ENCODE results near the gene GIN1. TPM values are rescaled to one million over a fixed set of nuclear protein-coding genes. Genes with fewer than 3 reads are reported as not detected.
A peak's percentile ranks its signal among the peaks of the same experiment; 100 is the strongest.

Gene GIN1
- total and polyA plus RNA-seq, 9 of the 15 experiments (the other 6 are each of a cell fraction or from before 2014, with no cell fraction given): 2.4 to 9.8 (median 7.8) TPM

GRCh38 chr5:103057208-103058130, 62.5 kb downstream of the GIN1 start (continued):
- TF ChIP-seq PCBP2 (IDR thresholded peaks at IDR 0.05; ENCODE audit: low read depth, low read length, poor library complexity, severe bottlenecking): no peak
- TF ChIP-seq KAT8 (IDR thresholded peaks at IDR 0.05; ENCODE audit: low read depth): no peak
- TF ChIP-seq, protein P1, sequence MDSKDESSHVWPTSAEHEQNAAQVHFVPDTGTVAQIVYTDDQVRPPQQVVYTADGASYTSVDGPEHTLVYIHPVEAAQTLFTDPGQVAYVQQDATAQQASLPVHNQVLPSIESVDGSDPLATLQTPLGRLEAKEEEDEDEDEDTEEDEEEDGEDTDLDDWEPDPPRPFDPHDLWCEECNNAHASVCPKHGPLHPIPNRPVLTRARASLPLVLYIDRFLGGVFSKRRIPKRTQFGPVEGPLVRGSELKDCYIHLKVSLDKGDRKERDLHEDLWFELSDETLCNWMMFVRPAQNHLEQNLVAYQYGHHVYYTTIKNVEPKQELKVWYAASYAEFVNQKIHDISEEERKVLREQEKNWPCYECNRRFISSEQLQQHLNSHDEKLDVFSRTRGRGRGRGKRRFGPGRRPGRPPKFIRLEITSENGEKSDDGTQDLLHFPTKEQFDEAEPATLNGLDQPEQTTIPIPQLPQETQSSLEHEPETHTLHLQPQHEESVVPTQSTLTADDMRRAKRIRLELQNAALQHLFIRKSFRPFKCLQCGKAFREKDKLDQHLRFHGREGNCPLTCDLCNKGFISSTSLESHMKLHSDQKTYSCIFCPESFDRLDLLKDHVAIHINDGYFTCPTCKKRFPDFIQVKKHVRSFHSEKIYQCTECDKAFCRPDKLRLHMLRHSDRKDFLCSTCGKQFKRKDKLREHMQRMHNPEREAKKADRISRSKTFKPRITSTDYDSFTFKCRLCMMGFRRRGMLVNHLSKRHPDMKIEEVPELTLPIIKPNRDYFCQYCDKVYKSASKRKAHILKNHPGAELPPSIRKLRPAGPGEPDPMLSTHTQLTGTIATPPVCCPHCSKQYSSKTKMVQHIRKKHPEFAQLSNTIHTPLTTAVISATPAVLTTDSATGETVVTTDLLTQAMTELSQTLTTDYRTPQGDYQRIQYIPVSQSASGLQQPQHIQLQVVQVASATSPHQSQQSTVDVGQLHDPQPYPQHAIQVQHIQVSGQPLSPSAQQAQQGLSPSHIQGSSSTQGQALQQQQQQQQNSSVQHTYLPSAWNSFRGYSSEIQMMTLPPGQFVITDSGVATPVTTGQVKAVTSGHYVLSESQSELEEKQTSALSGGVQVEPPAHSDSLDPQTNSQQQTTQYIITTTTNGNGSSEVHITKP (IDR thresholded peaks at IDR 0.05; ENCODE audit: partially characterized antibody): no peak
- TF ChIP-seq HNRNPK (IDR thresholded peaks at IDR 0.05; ENCODE audit: low read depth, low read length, poor library complexity, severe bottlenecking): no peak
- TF ChIP-seq POLR2AphosphoS2 (IDR thresholded peaks at IDR 0.05; ENCODE audit: low read length): no peak
- TF ChIP-seq HMGN3 (IDR thresholded peaks at IDR 0.05; ENCODE audit: borderline replicate concordance, extremely low read depth, insufficient read length, low read depth, low read length): no peak
- TF ChIP-seq ZC3H4 (CRISPR knock-in tag; IDR thresholded peaks at IDR 0.05; ENCODE audit: borderline replicate concordance): no peak
- TF ChIP-seq CEBPZ (IDR thresholded peaks at IDR 0.05; ENCODE audit: borderline replicate concordance, low read depth, low read length): no peak
- no peak; the same call in 1 of the 2 replicates for TF ChIP-seq ZFPM2 (CRISPR knock-in tag; IDR thresholded peaks at IDR 0.05)
- TF ChIP-seq, protein P2, sequence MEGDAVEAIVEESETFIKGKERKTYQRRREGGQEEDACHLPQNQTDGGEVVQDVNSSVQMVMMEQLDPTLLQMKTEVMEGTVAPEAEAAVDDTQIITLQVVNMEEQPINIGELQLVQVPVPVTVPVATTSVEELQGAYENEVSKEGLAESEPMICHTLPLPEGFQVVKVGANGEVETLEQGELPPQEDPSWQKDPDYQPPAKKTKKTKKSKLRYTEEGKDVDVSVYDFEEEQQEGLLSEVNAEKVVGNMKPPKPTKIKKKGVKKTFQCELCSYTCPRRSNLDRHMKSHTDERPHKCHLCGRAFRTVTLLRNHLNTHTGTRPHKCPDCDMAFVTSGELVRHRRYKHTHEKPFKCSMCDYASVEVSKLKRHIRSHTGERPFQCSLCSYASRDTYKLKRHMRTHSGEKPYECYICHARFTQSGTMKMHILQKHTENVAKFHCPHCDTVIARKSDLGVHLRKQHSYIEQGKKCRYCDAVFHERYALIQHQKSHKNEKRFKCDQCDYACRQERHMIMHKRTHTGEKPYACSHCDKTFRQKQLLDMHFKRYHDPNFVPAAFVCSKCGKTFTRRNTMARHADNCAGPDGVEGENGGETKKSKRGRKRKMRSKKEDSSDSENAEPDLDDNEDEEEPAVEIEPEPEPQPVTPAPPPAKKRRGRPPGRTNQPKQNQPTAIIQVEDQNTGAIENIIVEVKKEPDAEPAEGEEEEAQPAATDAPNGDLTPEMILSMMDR (IDR thresholded peaks at IDR 0.05 in 2 of 3, conservative IDR thresholded peaks at IDR 0.05 in 1 of 3; ENCODE audit: insufficient read depth in 2 of 3, low read depth in 1 of 3, low read length in 3 of 3): no peak
- TF ChIP-seq PCBP1 (IDR thresholded peaks at IDR 0.05; ENCODE audit: low read depth, low read length, poor library complexity, severe bottlenecking): no peak
- peak; percentile 40; the same call in 1 of the 2 replicates for TF ChIP-seq STAT5B (CRISPR knock-in tag; IDR thresholded peaks at IDR 0.05)
- no peak for TF ChIP-seq CBX8 (IDR thresholded peaks at IDR 0.05; ENCODE audit: borderline replicate concordance, extremely low read depth, low read depth, low read length, poor library complexity, severe bottlenecking)
- TF ChIP-seq ZNF444 (CRISPR knock-in tag; IDR thresholded peaks at IDR 0.05): 0 out of 2 replicates have a peak, but pooled peaks have one; percentile 84
